Measurements from ENCODE around the gene NDST1.

Gene NDST1

DNA sequence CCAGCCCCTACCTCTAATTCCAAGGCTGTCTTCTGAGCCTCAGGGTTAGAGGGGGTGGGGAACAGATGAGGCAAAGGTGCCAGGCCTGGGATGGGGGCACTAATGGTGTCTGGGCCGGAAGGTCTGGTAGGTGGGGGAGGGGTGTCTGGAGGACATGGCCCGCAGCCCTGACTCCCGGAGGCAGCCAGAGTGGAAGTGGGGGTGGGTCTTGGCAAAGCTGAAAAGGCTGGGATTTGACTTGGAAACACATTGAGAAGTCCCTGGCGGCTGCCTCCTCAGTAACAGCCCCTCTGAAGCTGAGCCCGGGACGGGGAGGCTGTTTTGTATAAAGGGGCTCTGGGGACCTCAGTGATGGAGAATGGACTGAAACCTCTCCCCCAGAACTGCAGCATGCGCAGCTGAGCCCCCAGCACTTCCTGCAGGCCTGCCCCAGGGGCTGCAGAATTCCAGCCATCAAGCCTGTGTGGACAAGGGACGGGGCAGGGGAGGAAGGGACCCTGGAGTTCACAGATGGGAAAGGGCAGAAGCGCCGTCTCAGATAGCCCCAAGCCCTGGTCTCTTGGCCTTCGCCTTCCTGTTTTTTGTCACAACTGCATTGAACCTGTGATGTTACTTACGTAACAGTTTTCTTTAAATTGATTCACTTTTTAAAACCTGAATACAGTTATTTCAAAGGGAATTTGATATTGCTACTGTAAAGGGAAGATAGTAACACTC lies 83.2 kb downstream of the NDST1 start:
- DNase-seq = no peak

DNA sequence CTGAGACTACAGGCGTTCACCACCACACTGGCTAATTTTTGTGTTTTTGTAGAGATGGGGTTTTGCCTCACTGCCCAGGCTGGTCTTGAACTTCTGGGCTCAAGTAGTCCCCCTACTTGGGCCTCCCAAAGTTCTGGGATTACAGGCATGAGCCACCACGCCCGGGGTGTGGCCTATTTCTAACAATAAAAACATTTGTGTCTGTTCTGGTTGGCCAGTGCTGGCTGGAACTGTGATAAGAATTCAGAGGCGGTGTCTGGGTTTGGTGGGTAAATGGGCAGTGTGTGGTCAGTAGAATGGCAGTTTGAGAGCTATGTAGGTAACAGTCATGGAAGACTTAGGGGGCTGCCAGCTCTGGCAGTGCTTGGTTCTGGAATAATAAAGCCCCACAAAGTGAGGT lies 85.7 kb downstream of the NDST1 start:
- DNase-seq = no peak

DNA sequence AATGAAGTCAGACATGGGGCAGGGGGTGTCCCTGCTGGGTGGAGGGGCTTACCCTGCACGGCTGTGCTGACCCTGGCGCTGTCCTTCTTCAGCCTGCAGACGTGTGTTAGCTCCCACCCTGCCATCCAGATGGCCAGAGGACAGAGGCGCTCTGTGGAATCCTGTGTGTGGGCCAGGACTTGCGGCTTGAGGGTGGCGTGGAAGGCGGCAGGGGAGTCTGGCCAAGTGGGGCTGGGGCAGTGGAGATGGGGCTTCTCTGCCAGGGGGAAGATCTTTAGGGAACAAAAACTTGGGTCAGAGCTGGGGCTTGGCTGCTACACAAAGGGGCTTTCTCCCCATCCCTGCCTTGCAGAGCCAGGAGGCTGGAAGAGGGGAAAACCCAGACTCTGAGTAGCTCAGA lies 86.1 kb downstream of the NDST1 start:
- DNase-seq = no peak

DNA sequence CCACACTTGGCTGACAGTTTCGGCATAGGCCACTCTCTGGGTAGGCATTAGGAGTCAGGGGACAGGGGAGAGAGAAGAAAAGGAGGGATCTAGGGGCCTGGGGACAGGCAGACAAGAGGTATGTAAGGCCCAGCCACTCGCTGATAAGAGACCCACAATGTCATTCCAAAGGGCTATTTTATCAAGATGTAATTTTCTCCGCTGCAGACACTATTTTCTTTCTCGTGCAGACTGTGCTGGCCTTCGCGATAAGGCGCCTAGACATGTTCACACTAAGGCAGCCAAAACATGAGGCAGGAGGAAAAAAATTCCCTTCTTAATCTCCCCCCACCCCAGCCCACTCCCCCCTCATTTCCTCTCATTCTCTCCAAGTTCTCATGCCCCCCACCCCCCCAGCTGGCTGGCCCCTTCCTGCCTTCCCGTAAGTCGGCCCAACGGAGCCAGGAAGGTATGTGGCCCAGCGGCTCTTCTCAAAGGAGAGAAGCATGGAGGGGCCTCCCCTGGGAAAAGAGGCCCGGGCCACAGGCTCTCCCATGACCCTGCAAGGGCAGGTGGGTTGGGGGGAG lies 87.6 kb downstream of the NDST1 start:
- DNase-seq = no peak

DNA sequence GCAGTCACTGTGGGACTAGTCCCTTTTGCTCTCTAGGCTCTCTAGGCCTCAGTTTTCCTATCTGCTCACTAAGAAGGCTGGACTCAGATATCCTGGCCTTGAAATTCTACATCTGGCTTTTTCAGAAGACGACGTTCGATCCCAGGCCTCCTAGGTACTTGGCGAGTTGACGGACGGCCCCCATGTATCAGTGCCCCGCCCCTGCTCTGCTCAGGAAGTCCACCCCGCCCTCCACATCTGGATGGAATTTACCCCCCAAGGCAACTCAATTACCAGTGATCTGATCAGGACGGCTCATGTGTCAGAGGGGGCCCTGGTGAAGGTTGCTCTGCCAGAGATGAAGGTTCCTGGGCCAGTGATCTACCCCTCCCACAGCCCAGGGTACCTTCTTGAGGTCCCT lies 88.4 kb downstream of the NDST1 start:
- DNase-seq = no peak

DNA sequence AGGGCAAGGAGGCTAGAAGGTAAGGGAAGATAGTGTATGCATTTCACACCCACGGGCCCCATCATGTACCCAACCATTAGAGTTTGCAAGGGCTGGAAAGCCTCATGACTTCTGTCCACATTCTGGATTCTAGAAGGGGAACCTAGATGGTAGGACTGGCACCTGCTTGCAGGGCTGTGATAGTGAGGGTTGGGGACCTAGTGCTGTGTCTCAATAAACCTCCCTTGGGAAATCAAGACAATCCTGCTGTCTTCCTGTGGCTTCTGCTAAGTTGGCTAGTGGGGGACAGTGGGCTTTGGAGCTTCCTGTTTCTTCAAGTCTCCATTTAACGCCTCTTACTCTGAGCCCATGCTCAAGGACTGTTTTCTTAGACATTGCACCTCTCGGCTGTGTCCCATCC lies 88.9 kb downstream of the NDST1 start:
- DNase-seq = no peak

DNA sequence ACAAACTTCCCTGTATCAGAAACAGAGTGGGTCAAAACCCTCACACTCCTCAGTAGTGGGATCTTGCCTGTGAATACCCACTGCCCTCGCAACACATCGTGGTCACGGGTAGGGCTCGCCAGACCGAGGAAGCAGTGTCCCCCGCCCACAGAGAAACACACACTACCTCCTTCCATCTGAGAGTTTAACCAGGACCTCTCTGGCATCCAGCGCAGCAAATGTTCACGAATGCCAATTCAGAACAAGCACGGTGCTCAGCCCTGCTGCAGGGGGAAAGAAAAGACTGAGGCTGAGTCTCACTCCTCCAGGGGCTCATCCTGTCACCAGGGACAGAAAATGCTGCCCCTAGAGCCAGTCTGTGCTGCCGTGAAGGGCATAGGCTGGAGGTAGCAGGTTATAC lies 90.1 kb downstream of the NDST1 start:
- DNase-seq = no peak

DNA sequence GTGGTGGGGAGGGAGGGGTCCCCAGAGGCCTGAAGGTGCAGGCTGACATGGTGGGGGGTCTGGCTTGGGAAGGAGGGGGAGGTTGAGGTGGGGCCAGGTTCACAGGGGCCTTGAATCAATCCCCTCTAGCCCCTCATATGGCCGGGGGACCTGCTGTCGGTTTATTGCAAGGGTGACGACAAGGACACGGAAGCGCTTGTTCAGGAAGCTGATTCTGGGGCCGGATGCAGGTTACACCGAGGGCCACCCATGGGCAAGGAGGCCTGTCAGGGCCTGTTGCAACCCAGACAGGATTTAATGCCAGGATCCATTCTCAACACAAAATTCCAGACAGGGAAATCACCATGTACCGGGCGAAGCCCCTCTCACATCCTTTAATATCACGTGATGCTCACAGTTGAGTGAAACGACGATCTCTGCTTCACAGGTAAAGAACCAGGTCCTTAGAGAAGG lies 90.9 kb downstream of the NDST1 start:
- DNase-seq = no peak

DNA sequence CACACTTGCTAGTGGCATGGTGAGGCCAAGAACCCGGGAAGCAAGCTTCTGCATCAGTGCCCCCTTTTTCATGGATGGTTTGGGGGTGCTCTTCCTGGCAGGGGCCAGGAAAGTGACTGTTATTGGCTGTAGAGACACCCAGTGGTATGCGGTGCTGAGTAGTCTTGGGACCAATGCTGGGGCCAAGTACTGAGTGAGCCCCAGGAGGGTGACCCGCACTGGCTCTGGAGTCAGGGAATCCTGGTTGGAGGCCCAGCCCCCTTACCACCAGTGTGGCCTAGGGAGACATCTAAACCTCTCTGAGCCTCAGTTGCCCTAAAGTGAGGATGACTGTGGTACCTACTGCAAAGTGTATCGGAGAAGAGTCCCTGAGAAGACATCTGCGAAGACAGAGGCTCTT lies 91.3 kb downstream of the NDST1 start:
- DNase-seq = no peak

DNA sequence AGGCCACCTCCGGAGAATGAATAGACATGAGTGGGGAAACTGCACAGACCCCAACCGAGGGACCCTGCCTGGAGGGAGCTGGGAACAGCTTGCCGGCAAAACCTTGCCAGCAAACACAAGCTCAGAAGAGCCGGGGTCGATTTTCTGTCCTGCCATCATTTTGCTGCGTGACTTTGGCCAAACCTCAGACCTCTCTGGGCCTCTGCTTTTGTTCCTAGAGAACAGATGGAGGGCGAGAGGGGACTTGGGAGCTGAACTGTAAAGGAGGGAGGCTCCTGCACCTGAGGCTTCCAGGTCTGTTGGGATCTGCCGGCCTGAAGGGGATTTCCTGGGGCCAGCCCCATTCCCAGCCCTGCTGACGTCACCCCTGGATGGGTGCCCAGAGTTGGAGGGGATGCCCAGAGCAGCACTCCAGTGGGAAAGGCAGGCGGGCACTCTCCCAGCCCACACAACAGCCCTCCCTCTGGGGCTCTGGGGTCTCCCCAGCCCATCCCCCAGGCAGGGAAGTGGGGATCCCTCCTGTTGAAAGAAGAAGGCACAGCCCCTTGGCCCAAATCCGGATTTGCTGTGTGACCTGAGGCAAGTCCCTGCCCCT lies 92.1 kb downstream of the NDST1 start:
- DNase-seq = no peak

DNA sequence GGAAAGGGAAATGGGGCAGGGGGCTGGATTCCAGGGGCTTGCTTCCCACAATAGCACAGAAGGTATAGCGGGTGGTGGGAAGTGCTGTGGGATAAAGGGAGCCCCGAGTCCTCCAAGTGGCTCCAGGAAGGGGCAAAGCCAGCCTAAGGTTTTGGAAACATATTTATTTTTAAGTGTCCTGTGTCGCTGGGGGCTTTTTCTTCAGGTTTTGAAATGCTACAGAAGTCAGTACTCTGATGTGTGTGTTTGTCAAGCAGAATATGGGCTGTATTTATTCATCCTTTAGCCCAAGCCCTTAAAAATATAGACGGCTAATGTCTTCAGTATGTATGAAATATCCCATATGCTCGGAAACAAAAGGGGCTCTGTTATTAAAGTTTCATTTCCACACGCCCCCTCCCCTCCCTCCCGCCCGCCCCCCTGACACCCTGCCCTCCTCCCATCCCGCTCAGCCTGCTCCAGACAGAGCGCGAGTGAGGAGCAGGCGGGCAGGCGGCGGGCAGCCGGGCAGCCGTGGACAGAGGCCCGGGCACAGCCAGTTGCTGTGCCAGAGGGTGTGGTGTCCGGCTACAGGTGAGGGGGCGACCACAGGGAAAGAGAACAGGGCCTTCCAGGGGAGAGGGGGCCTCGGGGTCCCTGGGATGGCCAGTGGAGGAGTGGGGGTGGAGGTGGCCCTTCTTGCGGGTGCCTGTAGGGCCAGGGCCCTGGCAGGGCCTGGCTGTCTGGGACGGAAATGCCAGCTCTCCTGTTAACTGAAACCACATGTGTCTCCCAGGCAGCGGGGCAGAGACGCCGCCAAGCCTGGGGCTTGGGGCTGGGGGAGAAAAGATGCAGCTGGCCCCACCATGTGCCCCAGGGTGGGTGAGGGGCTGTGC lies 92.9 kb downstream of the NDST1 start:
- no peak for DNase-seq

DNA sequence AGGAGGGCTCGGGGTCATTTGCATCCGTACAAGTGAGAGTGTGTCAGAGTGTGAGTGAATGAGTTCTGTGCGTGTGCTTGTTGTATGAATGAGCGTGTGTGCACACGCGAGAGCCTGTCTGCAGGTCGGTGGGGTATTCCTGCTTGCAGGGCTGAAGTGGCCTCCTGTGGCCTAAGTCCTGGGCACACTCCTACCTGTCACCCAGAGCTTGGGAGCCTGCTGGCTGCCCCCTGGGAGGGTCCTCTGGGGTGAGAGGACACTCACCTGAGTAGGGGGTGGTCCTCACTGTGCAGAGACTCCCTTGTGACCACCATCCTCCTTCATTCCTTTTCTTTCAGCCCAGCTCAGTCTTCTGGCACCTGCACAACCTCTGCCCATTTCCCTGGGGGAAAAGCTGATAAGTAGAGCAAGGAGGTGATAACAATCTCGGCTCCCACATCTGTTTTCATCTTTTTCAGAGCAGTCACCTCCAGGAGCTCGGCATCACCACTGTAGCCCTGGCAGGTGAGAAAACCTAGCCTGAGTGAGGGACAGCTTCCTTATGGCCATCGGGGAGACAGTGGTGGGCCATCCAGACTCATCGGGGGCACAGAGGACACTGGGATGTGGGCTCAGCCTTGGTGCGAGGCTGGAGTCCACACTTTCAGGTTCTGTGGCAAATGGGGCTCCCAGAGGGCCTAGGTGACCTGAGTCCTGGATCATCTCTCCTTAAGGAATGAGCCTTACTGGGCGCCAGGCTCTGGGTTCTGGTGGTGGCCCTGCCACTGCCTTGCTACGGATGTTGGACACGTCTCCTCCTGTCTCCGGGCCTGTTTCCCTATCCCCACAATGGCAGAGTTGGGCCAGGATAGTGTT lies 93.8 kb downstream of the NDST1 start:
- no peak for DNase-seq

DNA sequence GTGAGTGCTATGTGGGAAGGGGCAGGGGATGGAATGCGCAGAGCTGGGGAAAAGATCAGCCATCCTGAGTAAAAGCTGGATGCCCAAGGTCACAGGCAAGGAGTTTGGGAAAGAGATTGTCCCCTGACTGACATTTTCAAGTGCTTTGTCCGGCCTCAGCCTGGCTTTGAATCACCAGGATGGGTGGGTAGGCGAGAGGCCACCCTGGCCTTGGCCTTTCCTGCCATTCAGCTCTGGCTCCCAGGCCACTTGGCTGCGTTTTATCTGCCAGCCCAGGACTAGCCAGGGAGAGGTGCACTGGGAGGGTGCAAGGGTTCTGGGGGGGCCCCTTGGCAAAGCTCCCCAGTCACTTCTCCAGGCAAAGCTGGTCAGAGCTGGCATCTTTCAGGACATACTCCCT lies 95.1 kb downstream of the NDST1 start:
- DNase-seq = no peak

DNA sequence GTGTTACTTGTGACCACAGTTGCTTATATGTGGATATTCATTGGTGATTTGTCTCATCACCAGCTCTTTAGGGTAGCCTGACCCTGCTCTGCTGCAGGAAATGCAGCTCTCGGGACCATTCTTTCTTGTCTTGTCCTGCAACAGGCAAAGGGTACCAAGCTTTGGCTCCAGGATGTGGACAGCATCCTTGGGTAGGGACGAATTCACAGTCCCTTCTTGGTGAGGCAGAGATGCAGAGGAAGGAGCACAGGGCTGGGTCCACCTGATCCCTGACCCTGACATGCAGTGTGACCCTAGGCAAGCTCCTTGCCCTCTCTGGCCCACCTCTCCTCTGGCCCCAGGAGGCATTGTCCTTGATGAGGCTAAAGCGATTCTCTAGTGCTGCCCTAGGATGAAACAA lies 95.6 kb downstream of the NDST1 start:
- DNase-seq = no peak

DNA sequence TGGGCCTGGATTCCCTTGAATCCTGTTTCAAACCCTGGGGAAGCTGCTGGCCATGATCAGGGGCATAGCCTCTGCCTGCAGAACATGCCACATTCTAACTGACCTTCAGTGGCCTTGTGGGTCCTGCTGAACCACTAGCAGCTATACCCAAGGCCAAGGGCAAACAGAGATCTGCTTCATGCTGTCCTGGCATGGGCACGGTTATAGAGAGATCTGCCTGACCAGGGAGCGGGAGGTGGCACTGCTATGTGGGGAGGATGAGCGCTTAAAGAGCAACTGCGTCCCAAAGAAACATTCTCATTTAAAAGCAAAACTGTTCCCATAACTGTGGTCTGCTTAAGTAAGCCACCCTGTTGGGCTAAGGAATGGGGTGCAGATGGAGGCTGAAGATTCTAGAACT lies 96.1 kb downstream of the NDST1 start:
- DNase-seq = no peak

DNA sequence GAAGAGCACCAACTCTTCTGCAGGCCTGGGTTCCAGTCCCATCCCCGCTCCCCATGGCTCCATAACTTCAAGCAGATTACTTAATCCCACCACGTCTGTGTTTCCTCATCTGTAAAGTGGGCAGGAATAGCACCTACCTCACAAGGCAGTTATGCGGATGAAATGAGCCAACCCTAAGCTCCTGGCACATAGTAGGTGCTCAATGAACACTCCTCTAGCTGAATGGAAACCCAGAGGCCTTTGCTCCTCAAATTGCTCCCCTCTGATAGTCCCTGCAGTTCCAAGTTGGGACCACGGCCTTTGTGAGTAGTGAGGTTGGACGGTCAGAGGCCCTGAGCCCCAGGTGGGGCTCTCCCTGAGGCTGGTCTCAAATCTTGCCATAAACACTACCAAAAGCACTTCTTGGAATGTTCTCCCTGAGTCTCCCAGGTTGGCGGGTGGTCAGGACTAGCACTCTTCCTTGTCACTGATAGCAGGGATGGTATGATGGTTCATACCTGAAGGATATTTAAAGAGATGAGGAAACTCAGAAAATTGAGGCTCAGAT lies 97.0 kb downstream of the NDST1 start:
- DNase-seq = no peak

DNA sequence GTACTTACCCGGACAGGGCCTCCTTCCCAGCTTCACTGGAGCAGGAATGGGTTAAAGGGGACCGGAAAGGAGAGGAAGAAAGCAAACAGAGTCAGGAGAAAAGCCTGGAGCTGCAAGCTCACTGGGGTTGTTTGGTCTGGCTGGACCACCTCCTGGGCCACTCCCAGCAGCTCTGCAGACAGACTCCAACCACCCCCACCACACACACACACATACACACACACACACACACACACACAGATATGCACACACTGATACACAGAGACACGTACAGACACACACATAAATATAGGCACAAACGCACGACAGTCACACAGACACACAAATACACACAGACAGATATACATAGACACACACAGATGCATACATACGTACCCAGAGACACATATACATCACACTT lies 97.6 kb downstream of the NDST1 start:
- DNase-seq = no peak

DNA sequence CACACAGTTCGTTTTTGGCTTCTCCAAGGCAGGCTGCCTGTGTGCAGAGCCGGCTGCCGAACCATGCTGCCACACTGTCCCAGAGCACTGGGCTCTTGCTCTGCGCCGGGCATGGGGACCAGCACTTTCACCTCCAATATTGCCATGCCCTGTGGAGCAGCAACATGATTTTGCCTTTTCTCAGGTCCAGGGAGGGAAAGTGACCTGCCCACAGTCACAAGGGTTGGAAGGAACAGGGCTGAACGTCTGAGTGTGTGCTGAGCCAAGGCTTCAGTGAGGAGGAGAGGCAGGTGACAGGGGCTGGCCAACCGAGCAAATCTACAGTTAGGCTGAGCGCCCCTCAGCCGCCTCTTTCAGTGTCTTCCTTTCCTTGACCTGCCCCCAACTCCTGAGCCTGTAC lies 98.5 kb downstream of the NDST1 start:
- DNase-seq = no peak

DNA sequence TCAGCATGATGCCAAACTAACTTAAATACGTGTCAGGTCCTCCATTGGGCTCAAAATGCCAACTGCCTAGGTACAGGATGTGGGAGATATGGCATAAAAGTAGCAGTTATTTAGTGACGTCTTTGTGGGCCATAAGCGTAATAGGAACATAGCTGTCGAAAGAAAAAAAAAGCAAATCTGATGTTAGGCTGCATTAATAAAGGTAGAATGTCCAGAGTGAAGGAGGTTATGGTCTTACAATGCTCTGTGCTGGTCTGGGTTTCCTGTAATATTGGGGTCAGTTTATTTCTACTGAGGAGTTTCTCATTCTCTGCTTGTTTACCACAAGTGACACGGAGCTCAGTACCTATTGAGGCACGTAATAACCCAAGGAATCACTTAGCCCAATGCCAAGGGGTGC lies 99.2 kb downstream of the NDST1 start:
- no peak for DNase-seq

Measured in activated CD4-positive, alpha-beta T cell treated with anti-CD3 and anti-CD28 coated beads for 1 hour (primary cell).